Osteocyte (in vitro differentiated cells): ENCODE data around the gene LAMA3. TPM values are rescaled to one million over a fixed set of nuclear protein-coding genes. Genes with fewer than 3 reads are reported as not detected.

ENCODE experiments used
- DNase-seq: peaks from one replicate; pipeline ENCODE4 v3.0.0; 2021; ENCODE audit warnings: mixed read lengths; ENCODE audit not compliant: unreplicated experiment; ENCODE audit errors: extremely low spot score
- H3K27ac Mint-ChIP-seq: one replicate; pipeline ENCODE4 v1.8.0; 2021; ENCODE audit warnings: mild to moderate bottlenecking, mixed read lengths; ENCODE audit not compliant: unreplicated experiment
- H3K27me3 Mint-ChIP-seq: one replicate; pipeline ENCODE4 v1.8.0; 2021; ENCODE audit warnings: mixed read lengths; ENCODE audit not compliant: unreplicated experiment
- H3K36me3 Mint-ChIP-seq: one replicate; pipeline ENCODE4 v1.8.0; 2021; ENCODE audit warnings: mixed read lengths; ENCODE audit not compliant: unreplicated experiment
- H3K4me1 Mint-ChIP-seq: one replicate; pipeline ENCODE4 v1.8.0; 2021; ENCODE audit warnings: mixed read lengths; ENCODE audit not compliant: unreplicated experiment
- H3K4me3 Mint-ChIP-seq: one replicate; pipeline ENCODE4 v1.8.0; 2021; ENCODE audit warnings: mild to moderate bottlenecking, moderate library complexity, mixed read lengths; ENCODE audit not compliant: unreplicated experiment
- H3K9me3 Mint-ChIP-seq: one replicate; pipeline ENCODE4 v1.8.0; 2021; ENCODE audit warnings: mixed read lengths; ENCODE audit not compliant: unreplicated experiment
- CTCF ChIP-seq: fragments of 200-600 bp; sonication (generic); IDR thresholded peaks from 2 replicates; pipeline ENCODE4 v1.5.0; 2021; ENCODE audit warnings: antibody characterized with exemption, mild to moderate bottlenecking, moderate library complexity
- total RNA-seq: library from RNA; stranded (reverse); gene quantifications from 2 replicates; pipeline ENCODE4 v1.2.1, GENCODE V29; 2021

The LAMA3 gene
- total RNA-seq, 1 donor from 2014 or later, result not detected

- H3K9me3 Mint-ChIP-seq, result peaks cover 12% of the 10 kb centered on the region
- DNase-seq, result no peak
- peaks cover 37% of the 10 kb centered on the region for H3K27me3 Mint-ChIP-seq
- TF ChIP-seq CTCF, result no peak
- no peak overlapping the region for H3K4me3 Mint-ChIP-seq
- no peak overlapping the region for H3K27ac Mint-ChIP-seq
- H3K4me1 Mint-ChIP-seq, result peaks cover 4% of the 10 kb centered on the region
- no peaks in the 10 kb centered on the region for H3K36me3 Mint-ChIP-seq
Observed at GRCh38 chr18:23977103-23977502, 287.9 kb downstream of the LAMA3 start.

GRCh38 chr18:23977719-23978483 lies 288.6 kb downstream of the LAMA3 start:
- H3K4me1 Mint-ChIP-seq, result peaks cover 11% of the 10 kb centered on the region
- peak; percentile 44 for DNase-seq
- peaks cover 12% of the 10 kb centered on the region for H3K9me3 Mint-ChIP-seq
- no peak overlapping the region for H3K4me3 Mint-ChIP-seq
- H3K27me3 Mint-ChIP-seq, result peaks cover 40% of the 10 kb centered on the region
- no peak overlapping the region for H3K27ac Mint-ChIP-seq
- H3K36me3 Mint-ChIP-seq, result no peaks in the 10 kb centered on the region
- TF ChIP-seq CTCF, result no peak

- DNase-seq, result peak; percentile 51
- H3K27me3 Mint-ChIP-seq, result peaks cover 26% of the 10 kb centered on the region
- peaks cover 11% of the 10 kb centered on the region for H3K4me1 Mint-ChIP-seq
- H3K9me3 Mint-ChIP-seq, result peaks cover 8% of the 10 kb centered on the region
- H3K27ac Mint-ChIP-seq, result no peak overlapping the region
- no peaks in the 10 kb centered on the region for H3K36me3 Mint-ChIP-seq
- TF ChIP-seq CTCF, result no peak
- no peak overlapping the region for H3K4me3 Mint-ChIP-seq
Observed at GRCh38 chr18:23981369-23981980, 292.2 kb downstream of the LAMA3 start.

- H3K9me3 Mint-ChIP-seq, result peaks cover under 1% of the 10 kb centered on the region
- no peak for TF ChIP-seq CTCF
- peak overlapping the region; percentile 30 for H3K4me3 Mint-ChIP-seq
- DNase-seq, result peak; percentile 59
- H3K4me1 Mint-ChIP-seq, result peaks cover 11% of the 10 kb centered on the region
- peaks cover 25% of the 10 kb centered on the region for H3K27me3 Mint-ChIP-seq
- H3K27ac Mint-ChIP-seq, result no peak overlapping the region
- H3K36me3 Mint-ChIP-seq, result no peaks in the 10 kb centered on the region
Observed at GRCh38 chr18:23982155-23983079, 293.2 kb downstream of the LAMA3 start.
